HepG2 (cell line): ENCODE measurements around the gene SFXN5. TPM values are rescaled to one million over a fixed set of nuclear protein-coding genes. Genes with fewer than 3 reads are reported as not detected.

Experiments used
- ATAC-seq: fragments of 200-7000 bp; cut with Tn5 transposase; 3 replicates; pipeline ENCODE4 v1.9.1; 2020; ENCODE audit warnings: mild to moderate bottlenecking, moderate library complexity
- BruUV-seq: library from RNA; stranded (reverse); fragments of 400-500 nt; replicated peaks from 2 replicates; lab custom pipeline; 2021; lab: Mats Ljungman, UMichigan
- CTCF ChIA-PET: fragments of 300-600 bp; formaldehyde crosslinking; extraction: SDS; loops from one replicate; lab custom pipeline; 2021; ENCODE audit warnings: low total read pairs, inconsistent platforms, low intra/inter-chr PET ratio; lab: Yijun Ruan, JAX
- POLR2A ChIA-PET: fragments of 350-600 bp; sonication (Branson Sonifier 250); formaldehyde crosslinking; loops from one replicate; lab custom pipeline; 2020; ENCODE audit warnings: antibody characterized with exemption, inconsistent platforms; lab: Yijun Ruan, JAX
- DNase-seq: peaks from one replicate; pipeline ENCODE4 v3.0.0-alpha.2; 2015; ENCODE audit warnings: low spot score
- FAIRE-seq: peaks from 3 replicates; lab custom pipeline; 2011; peaks lifted over from hg19 to GRCh38; lab: Jason Lieb, UNC
- H2AFZ ChIP-seq: one replicate; pipeline ENCODE4 v1.6.1; 2011; ENCODE audit warnings: low read length, inconsistent platforms
- H3K27ac ChIP-seq: fragments of 300-600 bp; 3 replicates; pipeline ENCODE4 v1.8.0; 2011; ENCODE audit warnings: mixed run types, mild to moderate bottlenecking, mixed read lengths, low read length, inconsistent platforms; ENCODE audit not compliant: insufficient read depth; ENCODE audit errors: extremely low read length
- H3K27me3 ChIP-seq, 2 experiments: fragments of 200-600 bp in 1 of 2; 2 replicates in 1 of 2; 3 replicates in 1 of 2; pipeline versions ENCODE4 v1.6.0 to v1.8.0; 2011; ENCODE audit warnings: low read length in 2 of 2, mild to moderate bottlenecking in 2 of 2, moderate library complexity in 2 of 2, inconsistent platforms in 1 of 2; ENCODE audit not compliant: insufficient read depth in 2 of 2, control insufficient read depth in 1 of 2
- H3K36me3 ChIP-seq, 2 experiments: fragments of 200-600 bp in 1 of 2; replicated peaks in 1 of 2; 2 replicates in 1 of 2; 3 replicates in 1 of 2; pipeline versions ENCODE4 v1.5.1 to v1.8.0; 2011; ENCODE audit warnings: low read length in 2 of 2, inconsistent platforms in 1 of 2; ENCODE audit not compliant: insufficient read depth in 2 of 2, control insufficient read depth in 1 of 2
- H3K4me1 ChIP-seq: 2 replicates; pipeline ENCODE4 v1.5.1; 2012; ENCODE audit warnings: low read length, inconsistent platforms; ENCODE audit not compliant: insufficient read depth
- H3K4me2 ChIP-seq: 2 replicates; pipeline ENCODE4 v1.6.0; 2011; ENCODE audit warnings: low read depth, low read length, inconsistent platforms
- H3K4me3 ChIP-seq, 3 experiments: fragments of 200-600 bp in 1 of 3; sonication (generic), shearing (Covaris generic) in 1 of 3; replicated peaks in 1 of 3; 2 replicates each; pipeline ENCODE4 v1.5.1; 2011 to 2016; ENCODE audit warnings: low read length in 3 of 3, inconsistent platforms in 2 of 3, low read depth in 2 of 3, mild to moderate bottlenecking in 2 of 3, control low read depth in 1 of 3, mixed read lengths in 1 of 3; ENCODE audit not compliant: insufficient read depth in 1 of 3
- H3K79me2 ChIP-seq: one replicate; pipeline ENCODE4 v1.6.1; 2011; ENCODE audit warnings: low read length, inconsistent platforms; ENCODE audit not compliant: insufficient read depth
- H3K9ac ChIP-seq: 2 replicates; pipeline ENCODE4 v1.6.0; 2011; ENCODE audit warnings: mild to moderate bottlenecking, low read depth, low read length, inconsistent platforms; ENCODE audit not compliant: insufficient read depth
- H3K9me3 ChIP-seq: 2 replicates; pipeline ENCODE4 v1.5.1; 2012; ENCODE audit warnings: mild to moderate bottlenecking, low read length
- H4K20me1 ChIP-seq: 2 replicates; pipeline ENCODE4 v1.6.0; 2011; ENCODE audit warnings: inconsistent platforms, mild to moderate bottlenecking, low read length, moderate library complexity; ENCODE audit not compliant: insufficient read depth
- ATF2 ChIP-seq: sonication (generic); formaldehyde crosslinking; IDR thresholded peaks from 2 replicates; pipeline ENCODE4 v1.4.0; 2020; ENCODE audit warnings: missing genetic modification reagents
- CBX5 ChIP-seq: sonication (generic); formaldehyde crosslinking; IDR thresholded peaks from 2 replicates; pipeline ENCODE4 v1.4.0; 2020; ENCODE audit warnings: missing genetic modification reagents, borderline replicate concordance
- CCDC6 ChIP-seq: sonication (generic); formaldehyde crosslinking; IDR thresholded peaks from 2 replicates; pipeline ENCODE4 v1.8.1; 2022; ENCODE audit warnings: mild to moderate bottlenecking, missing genetic modification reagents, moderate library complexity
- CHD4 ChIP-seq: fragments of 200-600 bp; sonication (generic); IDR thresholded peaks from 2 replicates; pipeline ENCODE4 v1.7.0; 2017; ENCODE audit warnings: mild to moderate bottlenecking, low read length, borderline replicate concordance
- HNF4A ChIP-seq: sonication (generic); formaldehyde crosslinking; IDR thresholded peaks from 2 replicates; pipeline ENCODE4 v1.4.0; 2020; ENCODE audit warnings: missing genetic modification reagents
- MED1 ChIP-seq: sonication (generic); formaldehyde crosslinking; IDR thresholded peaks from 2 replicates; pipeline ENCODE4 v1.4.0; 2020; ENCODE audit warnings: missing genetic modification reagents
- MTA1 ChIP-seq: sonication (generic); formaldehyde crosslinking; IDR thresholded peaks from 2 replicates; pipeline ENCODE4 v1.4.0; 2020; ENCODE audit warnings: missing genetic modification reagents, mild to moderate bottlenecking, borderline replicate concordance
- SALL1 ChIP-seq: sonication (generic); formaldehyde crosslinking; IDR thresholded peaks from 2 replicates; pipeline ENCODE4 v1.8.0; 2022; ENCODE audit warnings: mild to moderate bottlenecking, missing genetic modification reagents
- TSC22D2 ChIP-seq: sonication (generic); formaldehyde crosslinking; IDR thresholded peaks from 2 replicates; pipeline ENCODE4 v1.5.1; 2020; ENCODE audit warnings: missing genetic modification reagents, mild to moderate bottlenecking, borderline replicate concordance
- ZBTB38 ChIP-seq: sonication (generic); formaldehyde crosslinking; IDR thresholded peaks from 2 replicates; pipeline ENCODE4 v1.5.1; 2020; ENCODE audit warnings: mild to moderate bottlenecking, missing genetic modification reagents
- ZNF12 ChIP-seq: sonication (generic); formaldehyde crosslinking; IDR thresholded peaks from 2 replicates; pipeline ENCODE4 v1.5.0; 2020; ENCODE audit warnings: missing genetic modification reagents
- ZNF263 ChIP-seq: sonication (generic); formaldehyde crosslinking; IDR thresholded peaks from 2 replicates; pipeline ENCODE4 v1.4.0; 2020; ENCODE audit warnings: missing genetic modification reagents
- ZNF354B ChIP-seq: sonication (generic); formaldehyde crosslinking; IDR thresholded peaks from 2 replicates; pipeline ENCODE4 v1.8.0; 2022; ENCODE audit warnings: mild to moderate bottlenecking, missing genetic modification reagents
- ZNF839 ChIP-seq: sonication (generic); formaldehyde crosslinking; IDR thresholded peaks from 2 replicates; pipeline ENCODE4 v1.4.0; 2020; ENCODE audit warnings: missing genetic modification reagents, mild to moderate bottlenecking, borderline replicate concordance
- WGBS: methylation state at CpG from one replicate; pipeline ENCODE4 v1.1.6; 2017; ENCODE audit warnings: low lambda C conversion rate; 5-methylcytosine and 5-hydroxymethylcytosine counted together
- in situ Hi-C: cut with HindIII; loops from 2 replicates; pipeline ENCODE4 v1.10.0; 2017; ENCODE audit warnings: low pct_unique_long_range_greater_than_20kb; ENCODE audit not compliant: extremely low pct_ligation_motif_present
- intact Hi-C: fragments of 100-400 bp; cut with micrococcal nuclease; formaldehyde crosslinking; loops from one replicate; pipeline ENCODE4 v1.10.0; 2022; ENCODE audit not compliant: unreplicated experiment
- polyA plus RNA-seq, 8 experiments: library from polyadenylated mRNA; depleted of rRNA in 3 of 8; stranded (reverse) in 7 of 8; unstranded in 1 of 8; fragments of >200 nt; fragmentation: Illumina TruSeq in 4 of 8; extraction: Trizol in 4 of 8; gene quantifications; 2 replicates each; pipeline versions ENCODE4 v1.2.1 to v1.2.3, GENCODE V29; 2011 to 2016; ENCODE audit warnings: low read depth in 4 of 8, missing spikeins in 1 of 8, mixed read lengths in 1 of 8; ENCODE audit not compliant: insufficient read depth in 1 of 8
- total RNA-seq, 5 experiments: library from RNA; depleted of rRNA; stranded (reverse); fragments of >200 nt; fragmentation: Illumina TruSeq; extraction: Trizol; gene quantifications; 2 replicates each; pipeline ENCODE4 v1.2.3, GENCODE V29; 2016; ENCODE audit warnings: low read depth in 1 of 5
- TF ChIP-seq, protein P1 (sequence below): sonication (generic); formaldehyde crosslinking; IDR thresholded peaks from 2 replicates; pipeline ENCODE4 v1.8.1; 2023; ENCODE audit warnings: missing genetic modification reagents, inconsistent platforms, borderline replicate concordance
- TF ChIP-seq, protein P2 (sequence below): sonication (generic); formaldehyde crosslinking; conservative IDR thresholded peaks from 2 replicates; pipeline ENCODE4 v1.8.0; 2022; ENCODE audit warnings: low read depth, missing genetic modification reagents

The SFXN5 gene
- total and polyA plus RNA-seq, 2 of the 13 experiments (the other 11 are each of a cell fraction or from before 2014, with no cell fraction given) = 34.9 to 37.4 TPM

DNA sequence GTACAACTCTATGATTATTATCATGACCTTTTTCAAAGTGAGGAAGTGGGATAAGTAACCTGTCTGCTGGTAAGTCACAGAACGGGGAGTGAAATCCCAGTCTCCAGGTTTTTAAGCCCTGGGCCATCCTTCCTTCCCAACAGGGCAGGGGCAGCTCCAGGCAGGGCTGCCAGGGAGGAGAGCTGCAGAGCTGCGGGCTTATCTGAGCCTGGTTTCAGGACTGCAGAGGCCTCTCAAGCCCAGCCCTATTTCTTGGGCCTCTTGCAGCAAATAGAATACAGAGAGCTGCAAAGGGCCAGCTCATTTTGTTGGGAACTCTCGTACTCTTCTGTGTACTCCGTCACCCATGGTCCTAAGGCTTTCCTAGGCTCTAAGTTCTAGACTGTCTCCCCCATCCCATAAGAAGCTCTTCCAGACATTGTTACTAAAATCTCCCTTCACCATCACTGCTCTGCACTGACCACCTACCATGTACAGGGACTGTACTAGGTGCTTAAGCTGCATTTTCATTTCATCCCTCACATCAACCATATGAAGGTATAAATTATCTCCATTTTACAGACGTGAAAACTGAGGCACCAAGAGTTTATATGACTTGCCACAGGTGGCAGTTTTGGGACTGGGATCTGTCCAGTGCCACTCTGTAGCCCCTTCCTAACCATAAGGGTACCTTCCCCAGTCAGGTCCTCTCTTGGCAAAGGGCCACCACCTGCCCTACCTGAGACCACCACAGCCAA, 38.1 kb upstream of the SFXN5 start (continued):
- TF ChIP-seq ATF2 (CRISPR knock-in tag) (no peak), CHD4 (peak; percentile 69; the same call in 1 of the 2 replicates), ZNF354B (CRISPR knock-in tag) (no peak), CCDC6 (CRISPR knock-in tag) (no peak)
- TF ChIP-seq, protein P1, sequence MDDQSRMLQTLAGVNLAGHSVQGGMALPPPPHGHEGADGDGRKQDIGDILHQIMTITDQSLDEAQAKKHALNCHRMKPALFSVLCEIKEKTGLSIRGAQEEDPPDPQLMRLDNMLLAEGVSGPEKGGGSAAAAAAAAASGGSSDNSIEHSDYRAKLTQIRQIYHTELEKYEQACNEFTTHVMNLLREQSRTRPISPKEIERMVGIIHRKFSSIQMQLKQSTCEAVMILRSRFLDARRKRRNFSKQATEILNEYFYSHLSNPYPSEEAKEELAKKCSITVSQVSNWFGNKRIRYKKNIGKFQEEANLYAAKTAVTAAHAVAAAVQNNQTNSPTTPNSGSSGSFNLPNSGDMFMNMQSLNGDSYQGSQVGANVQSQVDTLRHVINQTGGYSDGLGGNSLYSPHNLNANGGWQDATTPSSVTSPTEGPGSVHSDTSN (CRISPR knock-in tag) = no peak

GRCh38 chr2:73107211-73107926, 35.9 kb upstream of the SFXN5 start:
- WGBS = 79% methylated on average over 12 of the region's 12 CpGs
- ChIA-PET POLR2A (no interaction called here), CTCF (no interaction called here)
- no peaks in the 10 kb centered on the region for H3K9me3 ChIP-seq
- H3K4me1 ChIP-seq = peaks cover 57% of the 10 kb centered on the region
- FAIRE-seq = peak; percentile 34
- peaks cover 70% of the 10 kb centered on the region for H3K79me2 ChIP-seq
- H3K27ac ChIP-seq = no peak overlapping the region
- H3K36me3 ChIP-seq = peaks cover 4 to 7% of the 10 kb centered on the region in 2 experiments; a peak in 4 of 5 replicates
- peak; percentile 59 for ATAC-seq
- no peak overlapping the region; a peak in 1 of 6 replicates for H3K4me3 ChIP-seq
- H3K4me2 ChIP-seq = no peak overlapping the region
- no TSS peak for BruUV-seq
- H4K20me1 ChIP-seq = peaks cover 39% of the 10 kb centered on the region
- no peak overlapping the region for H3K9ac ChIP-seq
- in situ Hi-C loops (no loop called here), intact Hi-C loops (no loop called here)
- no peak overlapping the region for H2AFZ ChIP-seq
- DNase-seq = no peak
- H3K27me3 ChIP-seq = no peaks in the 10 kb centered on the region; a peak in 1 of 5 replicates
- TF ChIP-seq MED1 (0 out of 2 replicates have a peak, but pooled peaks have one; percentile 33), ZNF839 (peak; percentile 15; the same call in 1 of the 2 replicates), ZNF12 (CRISPR knock-in tag) (peak; percentile 59; the same call in 1 of the 2 replicates), CBX5 (CRISPR knock-in tag) (no peak), SALL1 (CRISPR knock-in tag) (0 out of 2 replicates have a peak, but pooled peaks have one; percentile 11), HNF4A (CRISPR knock-in tag) (0 out of 2 replicates have a peak, but pooled peaks have one; percentile 6), MTA1 (peak; percentile 58; the same call in 1 of the 2 replicates), ZBTB38 (CRISPR knock-in tag) (peak; percentile 32; the same call in 1 of the 2 replicates), ZNF263 (CRISPR knock-in tag) (0 out of 2 replicates have a peak, but pooled peaks have one; percentile 17), TSC22D2 (CRISPR knock-in tag) (0 out of 2 replicates have a peak, but pooled peaks have one; percentile 50)
- TF ChIP-seq, protein P2, sequence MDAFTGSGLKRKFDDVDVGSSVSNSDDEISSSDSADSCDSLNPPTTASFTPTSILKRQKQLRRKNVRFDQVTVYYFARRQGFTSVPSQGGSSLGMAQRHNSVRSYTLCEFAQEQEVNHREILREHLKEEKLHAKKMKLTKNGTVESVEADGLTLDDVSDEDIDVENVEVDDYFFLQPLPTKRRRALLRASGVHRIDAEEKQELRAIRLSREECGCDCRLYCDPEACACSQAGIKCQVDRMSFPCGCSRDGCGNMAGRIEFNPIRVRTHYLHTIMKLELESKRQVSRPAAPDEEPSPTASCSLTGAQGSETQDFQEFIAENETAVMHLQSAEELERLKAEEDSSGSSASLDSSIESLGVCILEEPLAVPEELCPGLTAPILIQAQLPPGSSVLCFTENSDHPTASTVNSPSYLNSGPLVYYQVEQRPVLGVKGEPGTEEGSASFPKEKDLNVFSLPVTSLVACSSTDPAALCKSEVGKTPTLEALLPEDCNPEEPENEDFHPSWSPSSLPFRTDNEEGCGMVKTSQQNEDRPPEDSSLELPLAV = no peak
